ENCODE data around the gene TTF2.

Gene TTF2

GRCh38 chr1:117044217-117044616 lies 15.9 kb upstream of the TTF2 start:
- H3K27me3 ChIP-seq: no peaks in the 10 kb centered on the region
- no peaks in the 10 kb centered on the region for H3K36me3 ChIP-seq
- no peak for TF ChIP-seq Cebpa-rat (IDR thresholded peaks at IDR 0.05)
- H3K9ac ChIP-seq: no peak overlapping the region
- H3K4me3 ChIP-seq: no peak overlapping the region
- H3K27ac ChIP-seq: no peak overlapping the region
- no peaks in the 10 kb centered on the region for H4K20me1 ChIP-seq
- no peak overlapping the region for H3K4me2 ChIP-seq
- H3K4me1 ChIP-seq: peaks cover 11% of the 10 kb centered on the region
- no peaks in the 10 kb centered on the region for H3K9me3 ChIP-seq

- H3K27me3 ChIP-seq: no peaks in the 10 kb centered on the region
- no peak overlapping the region for H3K4me2 ChIP-seq
- H4K20me1 ChIP-seq: no peaks in the 10 kb centered on the region
- peaks cover 25% of the 10 kb centered on the region for H3K4me1 ChIP-seq
- H3K4me3 ChIP-seq: no peak overlapping the region
- H3K36me3 ChIP-seq: no peaks in the 10 kb centered on the region
- no peaks in the 10 kb centered on the region for H3K9me3 ChIP-seq
- no peak overlapping the region for H3K27ac ChIP-seq
- no peak overlapping the region for H3K9ac ChIP-seq
- TF ChIP-seq Cebpa-rat (IDR thresholded peaks at IDR 0.05): no peak
Observed at GRCh38 chr1:117045644-117046043, 14.5 kb upstream of the TTF2 start.

GRCh38 chr1:117046781-117047180 lies 13.3 kb upstream of the TTF2 start:
- Histone ChIP-seq H3K27ac (no peak overlapping the region), H4K20me1 (no peaks in the 10 kb centered on the region), H3K36me3 (no peaks in the 10 kb centered on the region), H3K9me3 (no peaks in the 10 kb centered on the region), H3K4me1 (peaks cover 36% of the 10 kb centered on the region), H3K4me2 (no peak overlapping the region), H3K27me3 (no peaks in the 10 kb centered on the region), H3K4me3 (no peak overlapping the region), H3K9ac (no peak overlapping the region)
- TF ChIP-seq Cebpa-rat (IDR thresholded peaks at IDR 0.05): no peak

- Histone ChIP-seq H3K9me3 (no peaks in the 10 kb centered on the region), H3K36me3 (no peaks in the 10 kb centered on the region), H3K27ac (no peak overlapping the region), H3K4me3 (no peak overlapping the region), H3K27me3 (no peaks in the 10 kb centered on the region), H3K4me1 (peaks cover 41% of the 10 kb centered on the region), H3K9ac (no peak overlapping the region), H4K20me1 (no peaks in the 10 kb centered on the region), H3K4me2 (no peak overlapping the region)
- TF ChIP-seq Cebpa-rat (IDR thresholded peaks at IDR 0.05): no peak
Observed at GRCh38 chr1:117047271-117047670, 12.9 kb upstream of the TTF2 start.

GRCh38 chr1:117049857-117050256 lies 10.3 kb upstream of the TTF2 start:
- H3K4me1 ChIP-seq: peaks cover 44% of the 10 kb centered on the region

GRCh38 chr1:117051224-117052064 lies 8.7 kb upstream of the TTF2 start:
- Histone ChIP-seq H3K36me3 (no peaks in the 10 kb centered on the region), H3K9ac (peak overlapping the region; percentile 68), H3K4me2 (peak overlapping the region; percentile 67), H3K27ac (peak overlapping the region; percentile 71), H4K20me1 (no peaks in the 10 kb centered on the region), H3K9me3 (no peaks in the 10 kb centered on the region), H3K4me3 (peak overlapping the region; percentile 34), H3K4me1 (peaks cover 44% of the 10 kb centered on the region), H3K27me3 (no peaks in the 10 kb centered on the region)
- TF ChIP-seq Cebpa-rat (IDR thresholded peaks at IDR 0.05): no peak

More at GRCh38 chr1:117049857-117050256, 10.3 kb upstream of the TTF2 start:
- peak overlapping the region; percentile 67 for H3K4me2 ChIP-seq
- no peaks in the 10 kb centered on the region for H3K9me3 ChIP-seq
- H4K20me1 ChIP-seq: no peaks in the 10 kb centered on the region
- no peaks in the 10 kb centered on the region for H3K36me3 ChIP-seq
- no peak overlapping the region for H3K27ac ChIP-seq
- H3K9ac ChIP-seq: no peak overlapping the region
- TF ChIP-seq Cebpa-rat (IDR thresholded peaks at IDR 0.05): no peak
- no peaks in the 10 kb centered on the region for H3K27me3 ChIP-seq
- no peak overlapping the region for H3K4me3 ChIP-seq

GRCh38 chr1:117054068-117054467 lies 6.1 kb upstream of the TTF2 start:
- H3K36me3 ChIP-seq: no peaks in the 10 kb centered on the region
- no peak for TF ChIP-seq Cebpa-rat (IDR thresholded peaks at IDR 0.05)
- no peak overlapping the region for H3K4me3 ChIP-seq
- H3K27me3 ChIP-seq: no peaks in the 10 kb centered on the region
- no peaks in the 10 kb centered on the region for H4K20me1 ChIP-seq
- peaks cover 47% of the 10 kb centered on the region for H3K4me1 ChIP-seq
- no peak overlapping the region for H3K4me2 ChIP-seq
- no peak overlapping the region for H3K9ac ChIP-seq
- H3K9me3 ChIP-seq: no peaks in the 10 kb centered on the region
- H3K27ac ChIP-seq: no peak overlapping the region

GRCh38 chr1:117058810-117059209 lies 1.3 kb upstream of the TTF2 start:
- peaks cover 36% of the 10 kb centered on the region for H3K4me1 ChIP-seq
- H3K4me3 ChIP-seq: peak overlapping the region; percentile 77
- H3K27ac ChIP-seq: peak overlapping the region; percentile 86; the same call in 1 of the 2 replicates
- no peaks in the 10 kb centered on the region for H3K27me3 ChIP-seq
- TF ChIP-seq Cebpa-rat (IDR thresholded peaks at IDR 0.05): no peak
- no peaks in the 10 kb centered on the region for H4K20me1 ChIP-seq
- peak overlapping the region; percentile 81 for H3K4me2 ChIP-seq
- H3K9ac ChIP-seq: peak overlapping the region; percentile 88
- no peaks in the 10 kb centered on the region for H3K9me3 ChIP-seq
- H3K36me3 ChIP-seq: peaks cover 19% of the 10 kb centered on the region; the same call in 1 of the 2 replicates

- Histone ChIP-seq H3K27me3 (no peaks in the 10 kb centered on the region), H3K9me3 (no peaks in the 10 kb centered on the region), H3K4me1 (peaks cover 36% of the 10 kb centered on the region), H3K9ac (peak overlapping the region; percentile 88), H4K20me1 (no peaks in the 10 kb centered on the region), H3K27ac (peak overlapping the region; percentile 86), H3K4me3 (peak overlapping the region; percentile 77), H3K36me3 (peaks cover 24% of the 10 kb centered on the region; the same call in 1 of the 2 replicates), H3K4me2 (peak overlapping the region; percentile 81)
- no peak for TF ChIP-seq Cebpa-rat (IDR thresholded peaks at IDR 0.05)
Observed at GRCh38 chr1:117059334-117059677, 820 bp upstream of the TTF2 start.

GRCh38 chr1:117060441-117061317 lies 553 bp downstream of the TTF2 start:
- H4K20me1 ChIP-seq: no peaks in the 10 kb centered on the region
- peaks cover 36% of the 10 kb centered on the region for H3K4me1 ChIP-seq
- peak overlapping the region; percentile 80 for H3K9ac ChIP-seq
- TF ChIP-seq Cebpa-rat (IDR thresholded peaks at IDR 0.05): no peak
- peaks cover 37% of the 10 kb centered on the region for H3K36me3 ChIP-seq
- peak overlapping the region; percentile 84 for H3K4me2 ChIP-seq
- H3K9me3 ChIP-seq: no peaks in the 10 kb centered on the region
- H3K27me3 ChIP-seq: no peaks in the 10 kb centered on the region
- peak overlapping the region; percentile 77 for H3K4me3 ChIP-seq
- H3K27ac ChIP-seq: peak overlapping the region; percentile 71

Measured in BLaER1 (cell line).